Central memory CD8-positive, alpha-beta T cell (primary cell): ENCODE measurements around the gene MUC2.

Experiments used
- ATAC-seq: fragments of 150-1000 bp; cut with Tn5 transposase; replicated peaks from 2 replicates; pipeline ENCODE4 v1.10.0; 2022; ENCODE audit warnings: mild to moderate bottlenecking, moderate FRiP score, moderate number of reproducible peaks; ENCODE audit not compliant: poor library complexity, severe bottlenecking; ENCODE audit errors: extremely low read depth
- DNase-seq, 2 donors: peaks; one replicate each; pipeline ENCODE4 v3.0.0; 2021; ENCODE audit warnings: low spot score in 2 of 2
- H3K27ac Mint-ChIP-seq: one replicate; pipeline ENCODE4 v1.8.0; 2022; ENCODE audit warnings: low read depth, mild to moderate bottlenecking, moderate library complexity, mixed read lengths
- H3K27me3 Mint-ChIP-seq: one replicate; pipeline ENCODE4 v1.8.0; 2022; ENCODE audit warnings: mixed read lengths
- H3K36me3 Mint-ChIP-seq: one replicate; pipeline ENCODE4 v1.8.0; 2022; ENCODE audit warnings: mild to moderate bottlenecking, moderate library complexity, mixed read lengths; ENCODE audit not compliant: insufficient read depth
- H3K4me1 Mint-ChIP-seq: one replicate; pipeline ENCODE4 v1.8.0; 2022; ENCODE audit warnings: mixed read lengths
- H3K4me3 Mint-ChIP-seq: one replicate; pipeline ENCODE4 v1.8.0; 2022; ENCODE audit warnings: mild to moderate bottlenecking, moderate library complexity, mixed read lengths
- H3K9me3 Mint-ChIP-seq: one replicate; pipeline ENCODE4 v1.8.0; 2022; ENCODE audit warnings: mixed read lengths

Gene MUC2

GRCh38 chr11:1039481-1040427 lies 34.9 kb upstream of the MUC2 start:
- Mint-ChIP-seq H3K36me3 (peaks cover 2% of the 10 kb centered on the region), H3K4me1 (no peaks in the 10 kb centered on the region), H3K9me3 (no peaks in the 10 kb centered on the region), H3K27me3 (peaks cover 11% of the 10 kb centered on the region), H3K4me3 (no peak overlapping the region), H3K27ac (no peak overlapping the region)
- ATAC-seq (no peak), DNase-seq (no peak)

GRCh38 chr11:1040428-1041148 lies 34.1 kb upstream of the MUC2 start:
- H3K4me1 Mint-ChIP-seq = no peaks in the 10 kb centered on the region

GRCh38 chr11:1041149-1041467 lies 33.6 kb upstream of the MUC2 start:
- Mint-ChIP-seq H3K4me3 (no peak overlapping the region), H3K36me3 (peaks cover 2% of the 10 kb centered on the region), H3K27ac (no peak overlapping the region), H3K4me1 (no peaks in the 10 kb centered on the region), H3K27me3 (peaks cover 11% of the 10 kb centered on the region), H3K9me3 (no peaks in the 10 kb centered on the region)
- DNase-seq (no peak), ATAC-seq (no peak)

More at GRCh38 chr11:1040428-1041148, 34.1 kb upstream of the MUC2 start:
- ATAC-seq (no peak), DNase-seq (no peak)
- Mint-ChIP-seq H3K9me3 (no peaks in the 10 kb centered on the region), H3K4me3 (no peak overlapping the region), H3K27me3 (peaks cover 11% of the 10 kb centered on the region), H3K27ac (no peak overlapping the region), H3K36me3 (peaks cover 2% of the 10 kb centered on the region)

GRCh38 chr11:1041471-1041870 lies 33.2 kb upstream of the MUC2 start:
- no peaks in the 10 kb centered on the region for H3K4me1 Mint-ChIP-seq
- no peaks in the 10 kb centered on the region for H3K9me3 Mint-ChIP-seq
- peaks cover 12% of the 10 kb centered on the region for H3K27me3 Mint-ChIP-seq
- no peak overlapping the region for H3K4me3 Mint-ChIP-seq
- H3K36me3 Mint-ChIP-seq = peaks cover 2% of the 10 kb centered on the region
- ATAC-seq = no peak
- H3K27ac Mint-ChIP-seq = no peak overlapping the region
- DNase-seq = no peak

GRCh38 chr11:1041936-1042608 lies 32.6 kb upstream of the MUC2 start:
- H3K9me3 Mint-ChIP-seq = no peaks in the 10 kb centered on the region
- DNase-seq = no peak
- no peaks in the 10 kb centered on the region for H3K4me1 Mint-ChIP-seq

GRCh38 chr11:1042626-1043562 lies 31.8 kb upstream of the MUC2 start:
- Mint-ChIP-seq H3K9me3 (no peaks in the 10 kb centered on the region), H3K27me3 (peaks cover 26% of the 10 kb centered on the region), H3K27ac (no peak overlapping the region), H3K36me3 (peaks cover 3% of the 10 kb centered on the region), H3K4me3 (no peak overlapping the region), H3K4me1 (no peaks in the 10 kb centered on the region)
- ATAC-seq (no peak), DNase-seq (no peak)

More at GRCh38 chr11:1041936-1042608, 32.6 kb upstream of the MUC2 start:
- Mint-ChIP-seq H3K27me3 (peaks cover 18% of the 10 kb centered on the region), H3K36me3 (peaks cover 2% of the 10 kb centered on the region), H3K4me3 (no peak overlapping the region), H3K27ac (no peak overlapping the region)
- no peak for ATAC-seq

GRCh38 chr11:1043563-1044096 lies 31.0 kb upstream of the MUC2 start:
- H3K4me1 Mint-ChIP-seq = no peaks in the 10 kb centered on the region
- peaks cover 2% of the 10 kb centered on the region for H3K36me3 Mint-ChIP-seq
- no peaks in the 10 kb centered on the region for H3K9me3 Mint-ChIP-seq
- H3K27ac Mint-ChIP-seq = no peak overlapping the region
- H3K27me3 Mint-ChIP-seq = peaks cover 33% of the 10 kb centered on the region
- DNase-seq (no peak), ATAC-seq (no peak)
- H3K4me3 Mint-ChIP-seq = no peak overlapping the region

- DNase-seq = no peak
- H3K4me3 Mint-ChIP-seq = no peak overlapping the region
- H3K27me3 Mint-ChIP-seq = peaks cover 39% of the 10 kb centered on the region
- H3K27ac Mint-ChIP-seq = no peak overlapping the region
- ATAC-seq = no peak
- no peaks in the 10 kb centered on the region for H3K9me3 Mint-ChIP-seq
- no peaks in the 10 kb centered on the region for H3K4me1 Mint-ChIP-seq
- H3K36me3 Mint-ChIP-seq = peaks cover 2% of the 10 kb centered on the region
Measured at GRCh38 chr11:1044160-1044559, 30.5 kb upstream of the MUC2 start.

- DNase-seq (no peak), ATAC-seq (no peak)
- Mint-ChIP-seq H3K27ac (no peak overlapping the region), H3K36me3 (peaks cover 2% of the 10 kb centered on the region), H3K4me1 (no peaks in the 10 kb centered on the region), H3K9me3 (no peaks in the 10 kb centered on the region), H3K4me3 (no peak overlapping the region), H3K27me3 (peaks cover 52% of the 10 kb centered on the region)
Measured at GRCh38 chr11:1047595-1048156, 27.0 kb upstream of the MUC2 start.

GRCh38 chr11:1048375-1049070 lies 26.2 kb upstream of the MUC2 start:
- ATAC-seq = no peak
- peaks cover 2% of the 10 kb centered on the region for H3K36me3 Mint-ChIP-seq
- no peaks in the 10 kb centered on the region for H3K9me3 Mint-ChIP-seq
- no peak for DNase-seq
- no peaks in the 10 kb centered on the region for H3K4me1 Mint-ChIP-seq
- peaks cover 51% of the 10 kb centered on the region for H3K27me3 Mint-ChIP-seq
- no peak overlapping the region for H3K27ac Mint-ChIP-seq
- H3K4me3 Mint-ChIP-seq = no peak overlapping the region

- H3K4me3 Mint-ChIP-seq = no peak overlapping the region
- H3K27ac Mint-ChIP-seq = no peak overlapping the region
- no peaks in the 10 kb centered on the region for H3K4me1 Mint-ChIP-seq
- H3K9me3 Mint-ChIP-seq = no peaks in the 10 kb centered on the region
- ATAC-seq (no peak), DNase-seq (no peak)
- H3K27me3 Mint-ChIP-seq = peaks cover 46% of the 10 kb centered on the region
- peaks cover 2% of the 10 kb centered on the region for H3K36me3 Mint-ChIP-seq
Measured at GRCh38 chr11:1049071-1049405, 25.6 kb upstream of the MUC2 start.
